ENCODE measurements around the gene TMEM183A.

Gene TMEM183A

GRCh38 chr1:203037509-203038190, 30.5 kb downstream of the TMEM183A start:
- no peak overlapping the region for H3K27ac ChIP-seq

GRCh38 chr1:203038217-203038741, 31.1 kb downstream of the TMEM183A start:
- H3K27ac ChIP-seq: no peak overlapping the region

More at GRCh38 chr1:203037509-203038190, 30.5 kb downstream of the TMEM183A start:
- Histone ChIP-seq H3K4me2 (ENCODE audit: low read length) (no peak overlapping the region), H3K27me3 (ENCODE audit: control insufficient read depth, insufficient read depth, low read length) (no peaks in the 10 kb centered on the region), H3K36me3 (ENCODE audit: control insufficient read depth, insufficient read depth, low read length) (no peaks in the 10 kb centered on the region), H2AFZ (no peak overlapping the region), H3K4me3 (ENCODE audit: low read depth, low read length) (no peak overlapping the region), H3K9ac (no peak overlapping the region), H3K4me1 (peaks cover 4% of the 10 kb centered on the region), H3K9me3 (ENCODE audit: control insufficient read depth, low read length) (no peaks in the 10 kb centered on the region), H3K79me2 (no peaks in the 10 kb centered on the region)
- no peak for TF ChIP-seq CTCF (IDR thresholded peaks at IDR 0.05)

GRCh38 chr1:203038891-203039608, 31.9 kb downstream of the TMEM183A start:
- peaks cover 4% of the 10 kb centered on the region for H3K4me1 ChIP-seq
- no peak overlapping the region for H3K9ac ChIP-seq
- no peaks in the 10 kb centered on the region for H3K9me3 ChIP-seq (ENCODE audit: control insufficient read depth, low read length)
- H3K79me2 ChIP-seq: no peaks in the 10 kb centered on the region
- no peak overlapping the region for H3K4me3 ChIP-seq (ENCODE audit: low read depth, low read length)
- no peak overlapping the region for H3K4me2 ChIP-seq (ENCODE audit: low read length)
- H3K27ac ChIP-seq: no peak overlapping the region
- H3K36me3 ChIP-seq (ENCODE audit: control insufficient read depth, insufficient read depth, low read length): no peaks in the 10 kb centered on the region
- H3K27me3 ChIP-seq (ENCODE audit: control insufficient read depth, insufficient read depth, low read length): no peaks in the 10 kb centered on the region
- TF ChIP-seq CTCF (IDR thresholded peaks at IDR 0.05): peak; percentile 75
- H2AFZ ChIP-seq: no peak overlapping the region

More at GRCh38 chr1:203038217-203038741, 31.1 kb downstream of the TMEM183A start:
- Histone ChIP-seq H3K4me3 (ENCODE audit: low read depth, low read length) (no peak overlapping the region), H3K4me1 (peaks cover 4% of the 10 kb centered on the region), H3K9ac (no peak overlapping the region), H3K36me3 (ENCODE audit: control insufficient read depth, insufficient read depth, low read length) (no peaks in the 10 kb centered on the region), H3K9me3 (ENCODE audit: control insufficient read depth, low read length) (no peaks in the 10 kb centered on the region), H3K79me2 (no peaks in the 10 kb centered on the region), H2AFZ (no peak overlapping the region), H3K27me3 (ENCODE audit: control insufficient read depth, insufficient read depth, low read length) (no peaks in the 10 kb centered on the region), H3K4me2 (ENCODE audit: low read length) (no peak overlapping the region)
- TF ChIP-seq CTCF (IDR thresholded peaks at IDR 0.05): no peak

GRCh38 chr1:203039609-203040512, 32.7 kb downstream of the TMEM183A start:
- H3K4me1 ChIP-seq: peaks cover 4% of the 10 kb centered on the region
- no peak overlapping the region for H3K4me3 ChIP-seq (ENCODE audit: low read depth, low read length)
- H3K27ac ChIP-seq: no peak overlapping the region

More at GRCh38 chr1:203039609-203040512, 32.7 kb downstream of the TMEM183A start:
- H3K79me2 ChIP-seq: no peaks in the 10 kb centered on the region
- no peak overlapping the region for H2AFZ ChIP-seq
- H3K9ac ChIP-seq: no peak overlapping the region
- no peaks in the 10 kb centered on the region for H3K36me3 ChIP-seq (ENCODE audit: control insufficient read depth, insufficient read depth, low read length)
- H3K9me3 ChIP-seq (ENCODE audit: control insufficient read depth, low read length): no peaks in the 10 kb centered on the region
- no peak for TF ChIP-seq CTCF (IDR thresholded peaks at IDR 0.05)
- no peaks in the 10 kb centered on the region for H3K27me3 ChIP-seq (ENCODE audit: control insufficient read depth, insufficient read depth, low read length)
- H3K4me2 ChIP-seq (ENCODE audit: low read length): no peak overlapping the region

Data from parathyroid adenoma (tissue), 2 donors.